ENCODE measurements around the gene NUAK1.

GRCh38 chr12:106106061-106106566 is 32.6 kb downstream of the NUAK1 start:
- TF ChIP-seq CTCF (conservative IDR thresholded peaks at IDR 0.05; ENCODE audit: low read length) (no peak), EZH2phosphoT487 (IDR thresholded peaks at IDR 0.05; ENCODE audit: borderline replicate concordance, low read depth, low read length) (no peak)
